Measurements from ENCODE around the gene AASDHPPT.

AASDHPPT gene

DNA sequence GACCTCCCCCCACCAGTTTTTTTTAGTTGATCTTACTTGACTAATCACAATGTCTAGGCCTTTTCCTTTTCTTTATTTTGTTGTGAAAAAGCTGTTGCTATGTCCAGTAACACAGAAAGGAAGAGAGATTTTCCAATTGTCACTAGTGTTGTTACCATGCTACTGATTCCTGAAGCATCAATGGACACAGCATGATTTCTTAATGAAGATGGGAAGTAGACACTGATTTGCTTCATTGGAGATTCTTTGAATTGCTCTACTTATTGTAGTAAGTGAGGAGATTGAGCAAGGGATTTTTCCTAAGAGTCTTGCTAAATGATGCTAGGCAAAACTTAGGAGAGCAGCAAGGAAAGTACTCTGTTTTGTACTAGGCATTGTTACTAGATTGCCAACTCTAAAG is 4.6 kb downstream of the AASDHPPT start:
- FAIRE-seq, result no peak
- DNase-seq (ENCODE audit: insufficient read length, low spot score), result no peak

DNA sequence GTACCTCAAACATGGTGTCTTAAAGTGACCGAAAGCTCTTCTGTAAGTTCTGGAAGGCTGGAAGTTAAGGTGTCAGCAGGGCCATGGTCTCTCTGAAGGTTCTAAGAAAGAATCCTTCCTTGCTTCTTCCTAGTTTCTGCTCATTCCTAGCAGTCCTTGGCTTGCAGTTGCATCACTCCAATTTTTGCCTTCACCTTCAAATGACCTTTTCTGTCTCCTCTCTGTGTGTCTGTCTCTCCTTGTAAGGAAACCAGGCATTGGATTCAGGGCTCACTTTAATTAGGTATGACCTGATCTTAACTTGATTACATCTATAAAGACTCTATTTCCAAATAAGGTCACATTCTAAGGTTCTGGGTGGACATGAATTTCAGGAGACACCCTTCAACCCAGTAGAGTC is 8.7 kb downstream of the AASDHPPT start:
- FAIRE-seq (no peak), DNase-seq (ENCODE audit: insufficient read length, low spot score) (no peak)

DNA sequence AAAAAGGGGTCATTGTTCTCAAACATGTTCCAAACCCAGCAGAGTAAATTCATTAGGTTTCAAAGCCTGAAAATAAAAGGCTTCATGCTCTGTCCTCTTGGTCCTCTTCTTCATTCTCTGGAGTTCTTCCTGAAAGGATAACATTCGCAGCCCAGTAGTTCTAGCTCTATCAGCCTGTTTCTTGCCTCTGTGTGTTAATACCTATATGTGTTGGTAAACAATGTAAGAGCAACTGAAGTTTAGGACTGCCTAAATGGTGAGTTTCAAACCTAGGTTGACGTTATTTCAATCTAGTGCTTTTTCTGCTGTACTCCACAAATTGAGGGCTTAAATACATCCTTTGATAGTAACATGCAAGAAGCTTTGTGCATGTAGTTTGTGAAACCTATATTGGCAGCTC is 9.4 kb downstream of the AASDHPPT start:
- no peak for FAIRE-seq

DNA sequence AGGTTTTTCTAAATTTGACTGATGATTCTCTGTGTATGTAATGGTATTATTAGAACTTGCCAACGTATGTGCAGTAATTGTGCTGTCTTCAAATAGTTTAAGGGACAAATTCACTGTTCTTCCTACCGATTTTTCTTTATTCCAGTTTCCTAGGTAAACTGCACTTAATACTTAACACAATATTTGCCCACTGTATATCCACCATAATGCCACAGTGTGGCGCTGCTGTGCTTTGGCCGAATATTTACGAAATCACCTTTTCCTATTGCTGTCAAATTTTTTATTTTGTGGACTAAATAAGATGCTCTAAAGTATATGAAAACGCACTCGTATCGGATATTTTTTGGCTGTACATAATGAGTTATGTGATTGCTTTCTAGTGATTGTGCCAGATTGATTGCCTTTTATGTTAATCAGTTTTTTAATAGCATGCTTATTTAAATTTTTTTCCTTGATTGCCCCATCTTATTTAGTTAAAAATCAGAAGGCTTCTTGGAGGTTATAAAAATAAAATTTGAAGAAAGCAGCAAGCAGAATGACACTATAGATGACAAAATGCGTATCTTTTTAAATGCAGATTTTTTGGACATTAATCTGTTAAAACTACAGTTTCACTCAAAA is 10.5 kb downstream of the AASDHPPT start:
- DNase-seq (ENCODE audit: insufficient read length, low spot score), result no peak
- peak; percentile 68 for FAIRE-seq

More for the DNA sequence above, 9.4 kb downstream of the AASDHPPT start:
- DNase-seq (ENCODE audit: insufficient read length, low spot score), result no peak

DNA sequence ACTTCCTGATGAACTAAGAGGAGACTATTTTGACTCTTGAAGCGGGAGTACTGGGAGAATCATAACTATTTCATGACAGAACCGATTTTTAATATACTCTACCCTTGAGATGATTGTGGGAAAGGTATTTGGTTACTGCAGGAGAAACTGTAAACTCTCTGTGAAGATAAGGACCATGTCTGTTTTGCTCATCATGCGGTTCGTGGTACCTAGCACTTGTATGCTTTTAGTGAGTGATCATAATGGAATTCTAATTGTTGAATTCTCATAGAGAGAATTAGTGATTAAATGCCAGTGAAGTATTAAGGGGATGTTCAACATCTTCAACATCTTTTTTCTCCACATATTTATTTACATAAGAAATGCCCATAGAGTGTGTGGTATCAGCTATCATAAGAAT is 11.4 kb downstream of the AASDHPPT start:
- FAIRE-seq, result no peak

DNA sequence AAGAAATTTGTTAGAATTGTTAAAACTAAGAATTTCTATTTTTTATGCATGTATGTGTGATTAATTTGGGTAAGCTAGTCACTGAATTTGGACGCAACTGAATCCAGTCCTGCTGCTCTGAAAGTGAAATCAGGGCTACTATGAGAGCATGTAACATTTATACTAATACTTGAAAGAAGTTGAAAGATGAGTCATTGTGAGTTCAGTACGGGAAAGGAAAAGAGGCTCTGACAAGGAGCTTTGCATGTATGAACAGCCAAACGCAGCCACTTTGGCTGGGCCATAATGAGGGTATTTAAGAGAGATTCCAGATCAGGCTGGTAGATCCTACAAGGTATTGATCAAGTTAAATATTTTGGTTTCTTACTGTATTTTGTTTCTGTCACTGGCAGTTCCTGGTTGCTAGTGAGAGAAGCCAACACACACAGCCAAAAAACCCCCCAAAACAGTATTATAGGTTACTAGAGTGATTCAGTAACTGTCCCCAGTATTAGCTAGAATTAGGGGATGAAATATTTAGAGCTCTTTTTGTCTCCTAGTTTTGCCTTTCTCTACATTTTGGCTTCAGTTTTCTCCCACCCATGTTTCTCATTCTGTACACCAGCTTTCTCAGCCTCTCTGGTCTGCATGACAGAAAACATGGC is 14.1 kb downstream of the AASDHPPT start:
- FAIRE-seq (peak; percentile 91), DNase-seq (ENCODE audit: insufficient read length, low spot score) (peak; percentile 17)

More for the DNA sequence above, 11.4 kb downstream of the AASDHPPT start:
- DNase-seq (ENCODE audit: insufficient read length, low spot score), result no peak

DNA sequence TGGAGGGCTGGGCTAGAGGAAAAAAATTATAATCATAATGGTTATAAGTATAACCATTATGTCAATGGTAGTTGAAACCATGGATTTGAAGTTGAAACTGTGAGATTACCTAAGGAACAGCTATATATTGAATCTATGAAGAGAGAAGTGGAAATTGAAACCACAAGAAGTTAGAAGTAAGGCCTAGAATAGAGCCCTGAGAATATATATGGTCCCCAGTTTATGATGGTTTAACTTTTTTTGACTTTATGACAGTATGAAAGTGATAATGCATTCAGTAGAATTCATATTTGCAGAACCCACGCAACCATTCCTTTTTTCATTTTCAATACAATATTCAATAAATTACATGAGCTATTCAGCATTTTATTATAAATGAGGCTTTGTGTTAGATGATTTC is 15.0 kb downstream of the AASDHPPT start:
- DNase-seq (ENCODE audit: insufficient read length, low spot score), result no peak
- no peak for FAIRE-seq

DNA sequence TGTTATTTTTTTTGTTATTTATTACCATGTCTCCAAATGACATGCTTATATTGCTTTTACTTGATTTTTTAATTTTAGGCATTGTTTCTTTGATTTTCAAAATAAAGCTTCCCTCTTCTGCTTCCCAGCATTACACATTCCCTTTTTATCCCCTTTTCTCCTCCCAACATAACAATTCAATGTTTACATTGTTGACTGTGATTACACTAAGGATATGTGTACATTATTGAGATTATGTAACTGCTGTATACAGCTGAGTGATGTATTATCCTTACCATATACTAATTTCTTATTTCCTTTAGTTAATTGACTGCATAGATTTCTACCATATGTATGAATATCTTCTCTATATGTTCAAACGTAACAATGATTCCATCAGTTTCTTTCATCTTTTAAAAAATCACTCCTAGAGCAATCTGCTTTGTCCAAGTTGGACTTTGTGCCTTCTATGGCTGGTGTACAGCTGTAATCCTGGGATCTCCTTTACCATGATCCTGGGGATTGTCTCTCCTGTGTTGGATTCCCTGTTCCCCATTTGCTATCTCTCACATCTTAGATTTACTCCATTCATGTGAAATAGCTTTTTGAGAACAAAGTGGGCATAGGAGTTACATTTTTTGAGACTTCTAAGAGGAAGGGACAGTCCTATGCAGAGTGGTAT is 21.6 kb downstream of the AASDHPPT start:
- FAIRE-seq (no peak), DNase-seq (ENCODE audit: insufficient read length, low spot score) (no peak)

DNA sequence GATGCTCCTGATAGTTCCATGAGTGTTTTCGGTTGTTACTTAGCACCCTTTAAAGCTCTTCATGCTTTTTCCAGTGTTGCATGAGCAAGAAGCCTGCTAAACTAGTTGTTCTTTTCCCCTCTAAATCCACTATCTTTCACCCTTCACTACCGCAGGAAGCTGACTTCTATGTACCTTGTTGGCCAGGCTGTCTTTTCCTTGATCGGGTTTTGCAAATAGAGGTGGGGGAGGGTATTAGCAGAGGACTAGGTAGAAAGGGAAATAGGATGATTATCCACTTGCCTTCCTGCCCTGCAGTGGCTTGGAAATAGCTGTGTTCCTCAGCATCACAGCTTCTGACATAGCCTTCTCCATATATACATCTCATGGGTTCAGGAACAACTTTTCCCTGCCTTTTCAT is 23.9 kb downstream of the AASDHPPT start:
- no peak for FAIRE-seq

DNA sequence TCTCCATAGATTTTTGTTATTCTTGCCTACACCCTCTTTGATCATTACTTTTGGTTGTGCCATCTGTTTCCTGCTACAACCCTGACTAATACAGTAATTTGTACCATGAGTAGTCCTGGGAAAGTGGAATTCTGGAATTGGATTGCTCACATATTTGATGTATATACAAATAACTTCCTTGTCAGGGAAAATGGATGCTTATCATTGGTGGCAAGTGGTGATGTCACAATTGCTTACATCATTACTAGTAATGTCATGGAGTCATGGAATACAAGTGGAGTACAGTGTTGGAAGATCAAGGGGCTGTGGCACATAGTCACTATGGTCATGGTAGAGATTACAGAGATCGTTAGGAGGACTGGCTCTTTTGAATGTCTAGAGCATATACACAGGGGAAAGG is 24.4 kb downstream of the AASDHPPT start:
- DNase-seq (ENCODE audit: insufficient read length, low spot score) (no peak), FAIRE-seq (no peak)

More for the DNA sequence above, 23.9 kb downstream of the AASDHPPT start:
- no peak for DNase-seq (ENCODE audit: insufficient read length, low spot score)

DNA sequence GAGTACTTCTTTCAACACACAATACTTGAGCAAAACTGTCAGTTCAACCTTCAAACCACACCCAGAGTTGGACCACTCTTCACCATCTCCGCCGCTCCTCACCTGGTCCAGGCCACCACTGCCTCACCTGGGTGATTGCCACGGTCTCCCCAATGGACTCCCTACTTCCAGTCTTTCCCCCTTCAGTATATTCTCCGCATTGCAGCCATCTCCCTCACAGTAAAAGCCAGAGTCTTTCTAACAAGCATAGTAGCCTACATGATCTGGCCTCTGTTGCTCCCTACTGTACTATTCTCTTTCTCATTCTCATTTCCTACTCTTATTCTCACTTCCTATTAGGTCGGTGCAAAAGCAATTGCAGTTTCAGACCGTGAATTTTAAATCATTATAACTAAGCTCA is 28.5 kb downstream of the AASDHPPT start:
- FAIRE-seq (no peak), DNase-seq (ENCODE audit: insufficient read length, low spot score) (no peak)

DNA sequence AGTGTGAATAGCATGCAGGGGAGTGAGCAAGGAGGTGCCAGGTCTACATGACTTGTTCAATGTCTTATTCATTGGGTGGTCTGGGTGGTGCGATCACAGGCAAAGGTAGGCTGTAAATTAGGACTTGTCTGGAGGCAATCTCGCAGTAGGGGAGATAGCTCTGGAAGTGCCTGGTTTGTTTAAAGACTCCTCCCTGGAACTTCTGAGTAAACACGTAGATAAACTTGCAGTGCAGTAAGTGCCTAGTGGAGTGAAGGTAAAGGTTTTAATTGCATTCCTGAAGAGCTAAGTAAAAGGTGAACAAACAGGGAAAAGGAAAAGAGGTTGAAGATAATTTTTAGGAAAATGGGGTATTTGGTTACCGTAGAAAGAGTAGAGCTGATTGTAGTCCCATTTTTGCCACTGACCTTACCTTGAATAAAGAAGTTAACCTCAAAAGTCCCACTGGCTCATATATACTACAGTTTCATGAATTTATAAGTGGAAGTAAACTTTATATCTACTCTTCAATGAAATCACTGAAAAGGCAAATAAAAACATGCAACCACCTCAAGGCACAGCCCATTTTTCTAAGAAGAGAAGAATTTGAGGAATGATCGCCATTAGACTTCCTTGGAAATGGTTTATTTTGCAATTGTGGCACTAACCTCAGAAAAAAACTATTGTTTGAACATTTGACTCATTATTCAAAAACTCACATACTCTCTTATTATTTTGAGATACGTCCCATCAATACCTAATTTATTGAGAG is 44.3 kb downstream of the AASDHPPT start:
- DNase-seq (ENCODE audit: insufficient read length, low spot score) (no peak), FAIRE-seq (no peak)

DNA sequence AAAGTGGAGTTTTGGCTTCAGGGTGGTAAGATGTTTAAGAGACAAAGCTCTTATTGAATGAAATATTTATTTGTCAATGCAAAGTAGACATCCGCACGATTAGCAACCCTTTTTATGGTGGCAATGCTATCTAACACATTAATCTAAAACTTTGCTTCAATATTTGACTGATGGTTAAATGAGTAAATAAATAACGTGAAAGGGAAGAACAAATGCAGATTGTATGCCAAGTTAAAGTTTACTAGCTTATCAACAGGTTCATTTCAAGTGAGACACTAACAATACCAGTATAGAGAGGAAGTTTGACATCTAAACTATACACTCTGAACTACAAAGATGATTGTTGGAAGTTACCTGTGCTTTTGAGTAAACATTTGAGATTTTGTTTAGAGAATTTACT is 50.1 kb downstream of the AASDHPPT start:
- FAIRE-seq, result no peak
- DNase-seq (ENCODE audit: insufficient read length, low spot score), result no peak

DNA sequence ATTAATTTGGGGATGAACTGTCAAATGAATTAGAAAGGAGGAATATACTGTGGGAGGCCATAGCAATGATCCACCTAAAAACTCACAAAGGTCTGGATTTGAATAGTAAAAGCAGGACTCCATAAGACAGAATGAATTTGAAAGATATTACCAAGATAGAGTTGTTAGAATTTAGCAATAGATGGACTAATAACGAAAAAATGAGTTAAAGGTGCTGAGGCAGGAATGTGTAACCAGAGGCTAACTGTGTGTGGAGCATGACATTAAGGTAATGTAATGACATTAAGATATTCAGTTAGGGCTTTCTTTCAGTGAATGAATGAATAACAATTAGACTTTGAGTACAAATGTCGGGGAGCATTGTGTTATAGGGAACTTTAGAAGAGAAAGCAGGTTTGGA is 51.3 kb downstream of the AASDHPPT start:
- no peak for FAIRE-seq
- no peak for DNase-seq (ENCODE audit: insufficient read length, low spot score)

DNA sequence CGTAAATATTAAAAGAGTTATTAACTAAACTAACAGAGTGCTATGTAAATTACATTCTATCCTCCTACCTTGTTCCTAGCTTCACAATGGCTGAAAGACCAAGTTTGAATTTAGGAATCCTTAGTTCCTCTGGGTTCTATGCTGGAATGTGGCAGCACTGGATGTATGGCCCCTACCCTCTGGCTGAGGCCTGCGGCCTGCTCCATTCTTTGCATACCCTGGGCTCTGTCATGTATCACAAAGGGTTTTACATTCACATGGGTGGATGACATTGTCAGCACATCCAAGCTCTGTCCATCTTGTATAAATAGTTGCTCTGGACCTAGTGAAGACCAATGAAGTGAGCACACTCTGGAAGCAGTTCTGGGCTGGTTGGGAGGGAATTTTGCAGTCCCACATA is 54.5 kb downstream of the AASDHPPT start:
- no peak for FAIRE-seq

DNA sequence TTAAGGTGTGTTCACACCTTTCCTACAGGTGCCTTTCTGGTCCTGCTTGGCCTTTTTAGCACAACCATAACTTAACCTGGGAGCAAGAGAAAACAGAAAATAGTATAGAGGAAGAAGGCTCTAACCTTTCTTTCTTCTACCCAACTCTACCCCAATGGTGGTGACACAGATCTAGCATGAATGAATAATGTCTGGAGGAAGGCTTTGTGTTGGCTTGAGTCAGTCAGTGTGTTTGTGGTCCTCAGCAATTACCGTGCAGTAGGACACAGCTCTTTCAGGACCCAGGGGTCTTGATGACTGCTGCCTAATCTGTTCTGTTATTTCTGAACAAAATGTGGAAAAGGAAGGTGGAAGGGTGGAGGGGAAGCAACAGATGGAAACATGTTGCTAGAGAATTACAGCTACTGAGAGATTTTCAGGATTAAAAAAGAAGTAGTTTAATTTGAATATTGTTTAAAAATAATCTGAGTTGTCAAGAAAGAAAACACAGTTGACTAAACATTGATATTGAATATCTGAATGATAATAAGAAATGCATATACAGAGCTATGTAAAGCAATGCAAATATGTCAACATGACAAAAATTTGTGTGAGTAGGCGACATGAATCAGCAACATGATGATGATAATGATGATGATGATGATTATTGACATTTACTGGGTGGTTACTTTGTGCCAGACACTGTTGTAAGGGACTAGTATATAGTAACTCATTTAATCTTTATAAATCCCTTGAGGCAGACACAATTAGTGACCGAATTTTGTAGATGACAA is 55.3 kb downstream of the AASDHPPT start:
- FAIRE-seq (no peak), DNase-seq (ENCODE audit: insufficient read length, low spot score) (no peak)

More for the DNA sequence above, 54.5 kb downstream of the AASDHPPT start:
- no peak for DNase-seq (ENCODE audit: insufficient read length, low spot score)

DNA sequence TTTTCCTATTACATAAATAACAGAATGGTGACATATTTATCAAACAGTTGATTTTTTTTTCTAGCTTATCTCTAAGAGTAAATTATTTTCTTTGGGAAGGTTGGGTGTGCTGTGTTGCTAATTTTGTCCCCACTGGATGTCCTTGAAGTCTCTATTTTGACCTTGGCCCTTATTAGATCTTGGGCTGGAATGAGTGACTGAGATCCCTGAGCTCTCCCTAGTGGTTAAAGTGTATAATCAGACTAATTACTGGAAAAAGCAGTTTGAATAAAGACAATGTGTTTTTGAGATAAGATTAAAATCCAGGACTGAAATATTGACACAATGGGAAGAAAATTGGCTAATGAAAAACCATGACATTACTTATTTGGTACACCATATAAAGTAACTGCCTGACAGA is 56.1 kb downstream of the AASDHPPT start:
- FAIRE-seq, result no peak

DNA sequence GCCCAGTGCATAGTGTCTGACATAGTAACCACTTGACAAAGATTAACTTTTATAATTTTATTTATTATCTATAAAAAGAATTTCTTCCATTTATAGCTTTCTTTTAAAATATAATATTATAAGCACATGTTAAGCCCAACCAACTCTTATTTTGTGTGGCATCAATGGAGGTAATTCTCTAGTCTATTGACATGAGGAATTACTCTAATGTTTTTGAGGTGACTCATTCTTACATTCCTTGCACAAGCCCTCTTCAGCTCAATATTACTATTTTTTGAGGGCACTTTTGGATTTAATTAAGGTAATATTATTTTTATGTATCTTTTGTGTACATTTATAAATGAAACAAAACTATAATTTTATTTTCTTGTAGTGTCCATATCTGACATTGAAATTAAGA is 59.6 kb downstream of the AASDHPPT start:
- DNase-seq (ENCODE audit: insufficient read length, low spot score), result no peak
- FAIRE-seq, result no peak

More for the DNA sequence above, 56.1 kb downstream of the AASDHPPT start:
- no peak for DNase-seq (ENCODE audit: insufficient read length, low spot score)

DNA sequence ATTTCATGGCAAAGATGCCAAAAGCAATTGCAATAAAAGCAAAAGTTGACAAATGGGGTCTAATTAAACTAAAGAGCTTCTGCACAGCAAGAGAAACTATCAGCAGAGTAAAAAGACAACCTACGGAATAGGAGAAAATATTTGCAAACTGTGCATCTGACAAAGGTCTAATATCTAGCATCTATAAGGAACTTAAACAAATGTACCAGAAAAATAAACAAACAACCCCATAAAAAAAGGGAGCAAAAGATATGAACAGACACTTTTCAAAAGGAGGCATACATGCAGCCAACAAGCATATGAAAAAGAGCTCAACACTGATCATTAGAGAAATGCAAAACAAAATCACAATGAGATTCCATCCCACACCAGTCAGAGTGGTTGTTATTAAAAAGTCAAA is 60.3 kb downstream of the AASDHPPT start:
- DNase-seq (ENCODE audit: insufficient read length, low spot score), result no peak
- no peak for FAIRE-seq
